Measurements from ENCODE around the gene DUSP21.
"Not testable (repeated sequence)": the region's sequence is repeated elsewhere in the genome, so short reads cannot be mapped to it uniquely, and the experiment has no call there.

GRCh38 chrX:44890687-44891086, 46.9 kb downstream of the DUSP21 start:
- TF ChIP-seq CTCF, EZH2phosphoT487, EZH2 (IDR thresholded peaks at IDR 0.05): not testable (repeated sequence)
